Bronchial epithelial cell (primary cell): Measurements from ENCODE around the gene TNFRSF11A. TPM values are rescaled to one million over a fixed set of nuclear protein-coding genes. Genes with fewer than 3 reads are reported as not detected.

Source experiments
- DNase-seq: peaks from one replicate; pipeline ENCODE4 v3.0.0-alpha.2; 2010; ENCODE audit warnings: low read depth
- FAIRE-seq: peaks from 2 replicates; lab custom pipeline; 2011; peaks lifted over from hg19 to GRCh38; lab: Jason Lieb, UNC
- H3K27me3 ChIP-seq: 2 replicates; pipeline ENCODE4 v1.5.1; 2011; ENCODE audit warnings: low read length; ENCODE audit not compliant: control insufficient read depth, insufficient read depth
- H3K36me3 ChIP-seq: 2 replicates; pipeline ENCODE4 v1.5.1; 2011; ENCODE audit warnings: low read length; ENCODE audit not compliant: control insufficient read depth, insufficient read depth
- H3K4me3 ChIP-seq: 2 replicates; pipeline ENCODE4 v1.5.1; 2011; ENCODE audit warnings: mild to moderate bottlenecking, low read depth, low read length, control low read depth
- total RNA-seq: library from RNA; depleted of rRNA; stranded (reverse); fragments of >200 nt; gene quantifications from 2 replicates; pipeline ENCODE4 v1.2.1, GENCODE V29; 2014
- TF ChIP-seq, protein P1 (sequence below): IDR thresholded peaks from 2 replicates; pipeline ENCODE4 v1.5.1; 2011; ENCODE audit warnings: mild to moderate bottlenecking, moderate library complexity, low read length, control low read depth, inconsistent platforms; ENCODE audit not compliant: insufficient read depth, severe bottlenecking

TNFRSF11A gene
- total RNA-seq, 1 donor from 2014 or later = under 0.01 TPM

DNA sequence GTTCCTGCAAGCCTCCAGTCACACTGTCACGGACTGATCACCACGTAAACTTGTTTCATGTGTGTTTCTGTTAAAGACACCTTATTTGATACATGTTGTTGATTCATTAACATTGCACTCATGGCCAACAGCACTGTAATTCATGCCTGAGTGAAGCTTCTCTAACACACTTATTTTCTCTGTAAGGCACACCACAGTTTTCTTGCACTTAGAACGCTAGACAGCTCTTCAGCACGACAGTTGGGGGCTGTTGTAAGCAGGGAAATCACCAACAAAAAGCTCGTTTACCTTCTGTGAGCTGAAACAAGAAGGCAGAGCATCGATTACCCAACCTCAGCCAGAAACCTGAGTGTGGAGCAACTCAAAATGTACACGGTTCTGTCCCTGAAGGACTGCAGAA lies 28.1 kb downstream of the TNFRSF11A start:
- Histone ChIP-seq H3K36me3 (no peaks in the 10 kb centered on the region), H3K27me3 (no peaks in the 10 kb centered on the region), H3K4me3 (no peak overlapping the region)
- DNase-seq (no peak), FAIRE-seq (peak; percentile 86)
- TF ChIP-seq, protein P1, sequence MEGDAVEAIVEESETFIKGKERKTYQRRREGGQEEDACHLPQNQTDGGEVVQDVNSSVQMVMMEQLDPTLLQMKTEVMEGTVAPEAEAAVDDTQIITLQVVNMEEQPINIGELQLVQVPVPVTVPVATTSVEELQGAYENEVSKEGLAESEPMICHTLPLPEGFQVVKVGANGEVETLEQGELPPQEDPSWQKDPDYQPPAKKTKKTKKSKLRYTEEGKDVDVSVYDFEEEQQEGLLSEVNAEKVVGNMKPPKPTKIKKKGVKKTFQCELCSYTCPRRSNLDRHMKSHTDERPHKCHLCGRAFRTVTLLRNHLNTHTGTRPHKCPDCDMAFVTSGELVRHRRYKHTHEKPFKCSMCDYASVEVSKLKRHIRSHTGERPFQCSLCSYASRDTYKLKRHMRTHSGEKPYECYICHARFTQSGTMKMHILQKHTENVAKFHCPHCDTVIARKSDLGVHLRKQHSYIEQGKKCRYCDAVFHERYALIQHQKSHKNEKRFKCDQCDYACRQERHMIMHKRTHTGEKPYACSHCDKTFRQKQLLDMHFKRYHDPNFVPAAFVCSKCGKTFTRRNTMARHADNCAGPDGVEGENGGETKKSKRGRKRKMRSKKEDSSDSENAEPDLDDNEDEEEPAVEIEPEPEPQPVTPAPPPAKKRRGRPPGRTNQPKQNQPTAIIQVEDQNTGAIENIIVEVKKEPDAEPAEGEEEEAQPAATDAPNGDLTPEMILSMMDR = no peak

DNA sequence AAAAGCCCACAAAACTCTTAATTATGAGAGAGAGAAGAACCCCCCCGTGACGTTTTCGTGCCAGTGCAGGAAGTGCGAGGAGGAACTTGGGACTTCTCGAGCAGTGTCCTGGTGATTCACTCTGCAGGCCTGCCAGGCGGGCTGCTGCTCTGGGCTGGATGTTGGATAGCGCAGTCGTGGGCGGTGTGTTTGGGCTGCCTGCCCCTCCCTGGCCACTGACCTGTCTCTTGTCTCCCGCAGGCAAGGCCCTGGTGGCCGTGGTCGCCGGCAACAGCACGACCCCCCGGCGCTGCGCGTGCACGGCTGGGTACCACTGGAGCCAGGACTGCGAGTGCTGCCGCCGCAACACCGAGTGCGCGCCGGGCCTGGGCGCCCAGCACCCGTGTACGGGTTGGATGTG lies 29.0 kb downstream of the TNFRSF11A start:
- no peak overlapping the region for H3K4me3 ChIP-seq
- TF ChIP-seq, protein P1 = no peak
- no peaks in the 10 kb centered on the region for H3K36me3 ChIP-seq
- FAIRE-seq = no peak
- H3K27me3 ChIP-seq = no peaks in the 10 kb centered on the region
- no peak for DNase-seq

DNA sequence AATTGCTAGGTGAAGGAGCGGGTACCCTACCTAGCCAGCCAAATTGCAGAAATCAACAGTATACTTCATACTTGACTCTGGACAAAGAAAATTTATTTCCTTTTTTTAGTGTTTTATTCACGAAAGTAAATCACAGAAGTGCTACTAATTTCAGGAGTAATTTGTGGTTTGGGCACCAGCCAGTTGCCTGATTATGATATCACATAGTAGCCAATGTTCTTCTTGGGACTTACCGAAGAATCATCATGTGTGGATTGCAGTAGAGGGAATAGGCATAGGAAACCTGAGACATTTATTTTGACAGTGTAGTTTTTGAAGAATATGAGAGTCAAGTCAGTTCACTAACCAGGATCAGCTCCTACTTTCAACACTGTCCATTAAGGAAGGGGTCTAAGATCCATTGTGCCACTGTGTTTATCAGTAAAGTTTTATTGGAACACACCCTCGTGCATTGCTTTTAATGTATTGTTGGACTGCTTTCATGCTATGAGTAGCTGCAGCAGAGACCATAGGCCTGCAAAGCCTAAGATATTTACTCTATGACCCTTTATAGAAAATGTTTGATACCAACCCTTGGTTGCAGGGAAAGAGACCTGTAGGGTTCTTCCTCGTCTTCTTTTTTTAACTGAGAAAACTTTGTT lies 32.1 kb downstream of the TNFRSF11A start:
- Histone ChIP-seq H3K36me3 (no peaks in the 10 kb centered on the region), H3K27me3 (no peaks in the 10 kb centered on the region), H3K4me3 (no peak overlapping the region)
- TF ChIP-seq, protein P1 = no peak
- DNase-seq (no peak), FAIRE-seq (peak; percentile 58)

- FAIRE-seq (peak; percentile 28), DNase-seq (no peak)
- H3K36me3 ChIP-seq = no peaks in the 10 kb centered on the region
- no peak overlapping the region for H3K4me3 ChIP-seq
- H3K27me3 ChIP-seq = no peaks in the 10 kb centered on the region
- TF ChIP-seq, protein P1 = no peak
Measured at GRCh38 chr18:62360805-62361204, 35.7 kb downstream of the TNFRSF11A start.

- H3K27me3 ChIP-seq = no peaks in the 10 kb centered on the region
Measured at GRCh38 chr18:62361288-62361687, 36.2 kb downstream of the TNFRSF11A start.

More at GRCh38 chr18:62361288-62361687, 36.2 kb downstream of the TNFRSF11A start:
- H3K4me3 ChIP-seq = no peak overlapping the region
- DNase-seq = no peak
- FAIRE-seq = no peak
- TF ChIP-seq, protein P1 = no peak
- no peaks in the 10 kb centered on the region for H3K36me3 ChIP-seq
